K562 (cell line): ENCODE measurements around the gene CCNT2. TPM values are rescaled to one million over a fixed set of nuclear protein-coding genes. Genes with fewer than 3 reads are reported as not detected.

Experiments
- ATAC-seq: fragments of 200-7000 bp; cut with Tn5 transposase; 3 replicates; pipeline ENCODE4 v1.9.1; 2020; ENCODE audit warnings: moderate library complexity
- BruUV-seq: library from RNA; stranded (reverse); fragments of 400-500 nt; replicated peaks from 2 replicates; lab custom pipeline; 2021; lab: Mats Ljungman, UMichigan
- CTCF ChIA-PET: fragments of 300-600 bp; formaldehyde crosslinking; extraction: SDS; loops from one replicate; lab custom pipeline; 2021; ENCODE audit warnings: low intra/inter-chr PET ratio; lab: Yijun Ruan, JAX
- POLR2A ChIA-PET: fragments of 300-600, 350-650 bp; sonication (Branson Sonifier 250); formaldehyde crosslinking; extraction: SDS; loops from one replicate; lab custom pipeline; 2021; ENCODE audit warnings: antibody characterized with exemption, inconsistent platforms; lab: Yijun Ruan, JAX
- DNase-seq, 4 experiments: peaks; one replicate each; pipeline versions ENCODE4 v3.0.0 to v3.0.0-alpha.2; 2011 to 2018; ENCODE audit warnings: low spot score in 3 of 4, mixed read lengths in 3 of 4; ENCODE audit errors: extremely low read depth in 1 of 4
- FAIRE-seq: peaks from 2 replicates; lab custom pipeline; 2011; peaks lifted over from hg19 to GRCh38; lab: Jason Lieb, UNC
- H2AFZ ChIP-seq: 2 replicates; pipeline ENCODE4 v1.6.0; 2011; ENCODE audit warnings: low read depth, low read length, control low read depth, inconsistent platforms
- H3K27ac ChIP-seq: fragments of 200-600 bp; 3 replicates; pipeline ENCODE4 v1.8.0; 2011; ENCODE audit warnings: low read depth, mild to moderate bottlenecking, control low read depth, inconsistent platforms, low read length, moderate library complexity, mixed read lengths; ENCODE audit errors: extremely low read depth
- H3K27me3 ChIP-seq, 2 experiments: fragments of 300-600 bp in 1 of 2; 2 replicates in 1 of 2; 3 replicates in 1 of 2; pipeline versions ENCODE4 v1.6.0 to v1.8.0; 2011; ENCODE audit warnings: inconsistent platforms in 2 of 2, low read length in 2 of 2, mild to moderate bottlenecking in 1 of 2, mixed read lengths in 1 of 2, moderate library complexity in 1 of 2; ENCODE audit not compliant: control insufficient read depth in 2 of 2, insufficient read depth in 2 of 2
- H3K36me3 ChIP-seq: fragments of 300-600 bp; 3 replicates; pipeline ENCODE4 v1.8.0; 2011; ENCODE audit warnings: mild to moderate bottlenecking, low read length, inconsistent platforms; ENCODE audit not compliant: control insufficient read depth, insufficient read depth
- H3K4me1 ChIP-seq, 2 experiments: fragments of 200-600 bp in 1 of 2; replicated peaks in 1 of 2; 2 replicates in 1 of 2; 3 replicates in 1 of 2; pipeline versions ENCODE4 v1.5.1 to v1.8.0; 2011; ENCODE audit warnings: inconsistent platforms in 2 of 2, low read length in 2 of 2, mild to moderate bottlenecking in 1 of 2, mixed read lengths in 1 of 2, moderate library complexity in 1 of 2; ENCODE audit not compliant: control insufficient read depth in 2 of 2, insufficient read depth in 2 of 2
- H3K4me2 ChIP-seq: 2 replicates; pipeline ENCODE4 v1.6.1; 2011; ENCODE audit warnings: low read length, control low read depth, inconsistent platforms, mixed read lengths; ENCODE audit not compliant: insufficient read depth
- H3K4me3 ChIP-seq: fragments of 200-600 bp; sonication (generic), shearing (Covaris generic); 2 replicates; pipeline ENCODE4 v1.5.1; 2016; ENCODE audit warnings: control low read depth, inconsistent platforms
- H3K79me2 ChIP-seq: fragments of 200-600 bp; 3 replicates; pipeline ENCODE4 v1.8.0; 2011; ENCODE audit warnings: low read length, inconsistent platforms; ENCODE audit not compliant: control insufficient read depth, insufficient read depth
- H3K9ac ChIP-seq, 2 experiments: 2 replicates each; pipeline versions ENCODE4 v1.6.0 to v1.6.1; 2011; ENCODE audit warnings: low read depth in 2 of 2, low read length in 2 of 2, control low read depth in 1 of 2, inconsistent platforms in 1 of 2, mild to moderate bottlenecking in 1 of 2, mixed read lengths in 1 of 2; ENCODE audit not compliant: insufficient read depth in 1 of 2
- H3K9me1 ChIP-seq: one replicate; pipeline ENCODE4 v1.6.0; 2011; ENCODE audit warnings: inconsistent platforms, mild to moderate bottlenecking, low read length, moderate library complexity; ENCODE audit not compliant: control insufficient read depth, insufficient read depth
- H3K9me3 ChIP-seq: replicated peaks from 2 replicates; pipeline ENCODE4 v1.5.1; 2011; ENCODE audit warnings: low read depth, low read length, inconsistent platforms; ENCODE audit not compliant: control insufficient read depth, insufficient read depth
- H4K20me1 ChIP-seq: replicated peaks from 2 replicates; pipeline ENCODE4 v1.6.1; 2011; ENCODE audit warnings: low read length, inconsistent platforms, mixed read lengths; ENCODE audit not compliant: control insufficient read depth, insufficient read depth
- BMI1 ChIP-seq: fragments of 150-350 bp; IDR thresholded peaks from 2 replicates; pipeline ENCODE4 v1.6.1; 2014; ENCODE audit warnings: low read length
- CTCF ChIP-seq, 3 experiments: IDR thresholded peaks in 2 of 3; conservative IDR thresholded peaks in 1 of 3; 2 replicates each; pipeline ENCODE4 v1.5.1; 2011 to 2012; ENCODE audit warnings: low read length in 3 of 3, mild to moderate bottlenecking in 3 of 3, control low read depth in 2 of 3, improper control_type of control experiment in 1 of 3, inconsistent platforms in 1 of 3, low read depth in 1 of 3, mixed read lengths in 1 of 3, moderate library complexity in 1 of 3; ENCODE audit not compliant: insufficient read depth in 2 of 3
- DEAF1 ChIP-seq: fragments of 450-650 bp; formaldehyde crosslinking; IDR thresholded peaks from 2 replicates; pipeline ENCODE4 v1.4.0; 2020; ENCODE audit warnings: mild to moderate bottlenecking, moderate library complexity
- IRF2 ChIP-seq: sonication (generic); formaldehyde crosslinking; IDR thresholded peaks from 2 replicates; pipeline ENCODE4 v1.8.1; 2022; ENCODE audit warnings: mild to moderate bottlenecking, missing genetic modification reagents
- RAD21 ChIP-seq, 2 experiments: fragments of 250-450 bp in 1 of 2; fragments of 450-650 bp in 1 of 2; sonication (Bioruptor Pico) in 1 of 2; formaldehyde crosslinking in 1 of 2; IDR thresholded peaks in 1 of 2; conservative IDR thresholded peaks in 1 of 2; 2 replicates each; pipeline versions ENCODE4 v1.4.0 to v1.8.0; 2020 to 2022; ENCODE audit warnings: mild to moderate bottlenecking in 2 of 2, moderate library complexity in 1 of 2
- ZNF609 ChIP-seq: sonication (generic); formaldehyde crosslinking; IDR thresholded peaks from 2 replicates; pipeline ENCODE4 v1.8.1; 2023; ENCODE audit warnings: missing genetic modification reagents, mild to moderate bottlenecking, borderline replicate concordance
- WGBS: fragments of 100-300 bp; shearing (Covaris generic); methylation state at CpG from one replicate; pipeline ENCODE4 v1.1.6; 2016; ENCODE audit warnings: low coverage, mixed read lengths; ENCODE audit not compliant: insufficient coverage; ENCODE audit errors: missing lambda C conversion rate; 5-methylcytosine and 5-hydroxymethylcytosine counted together
- in situ Hi-C: fragments of 300-500 bp; cut with MboI; formaldehyde crosslinking; loops from 4 replicates; pipeline ENCODE4 v1.15.0; 2018; ENCODE audit warnings: inconsistent platforms, mixed read lengths
- intact Hi-C: fragments of 100-400 bp; cut with micrococcal nuclease; formaldehyde crosslinking; loops from 2 replicates; pipeline ENCODE4 v1.14.2; 2022
- polyA plus RNA-seq, 8 experiments: library from polyadenylated mRNA; depleted of rRNA in 4 of 8; stranded (reverse) in 5 of 8; unstranded in 3 of 8; fragments of >200 nt; fragmentation: Nextera tagmentation in 2 of 8; fragmentation: Illumina TruSeq in 1 of 8; extraction: Ambion mirVana in 2 of 8; extraction: Trizol in 1 of 8; gene quantifications; 2 replicates each; pipeline versions ENCODE4 v1.2.1 to v1.2.3, GENCODE V29; 2011 to 2014; ENCODE audit warnings: inconsistent platforms in 1 of 8, missing spikeins in 1 of 8
- total RNA-seq, 7 experiments: library from RNA; depleted of rRNA in 6 of 7; stranded (reverse); fragments of >200 nt in 6 of 7; fragmentation: Illumina TruSeq in 2 of 7; extraction: Trizol in 2 of 7; gene quantifications; 2 replicates each; pipeline versions ENCODE4 v1.2.1 to v1.2.3, GENCODE V29; 2011 to 2021; ENCODE audit warnings: low replicate concordance in 1 of 7

Gene CCNT2
- total and polyA plus RNA-seq, 9 of the 15 experiments (the other 6 are each of a cell fraction or from before 2014, with no cell fraction given) = 12.6 to 30.0 (median 22.7) TPM

GRCh38 chr2:134988994-134989605, 70.5 kb downstream of the CCNT2 start:
- no peaks in the 10 kb centered on the region for H3K79me2 ChIP-seq
- H2AFZ ChIP-seq = no peak overlapping the region
- no TSS peak for BruUV-seq
- H3K27me3 ChIP-seq = peaks cover 8 to 9% of the 10 kb centered on the region in 2 experiments; a peak in 3 of 5 replicates
- FAIRE-seq (peak; percentile 54), DNase-seq (peak; percentile 20 to 43 (median 38)), ATAC-seq (peak; percentile 82)
- intact Hi-C loops = loop anchor here (1.0 kb wide), 1 partner anchor 808 kb away; no protein-coding TSS in a partner anchor
- in situ Hi-C loops = loop anchor here (25.0 kb wide), 1 partner anchor 1398 kb away; no protein-coding TSS in a partner anchor
- H3K4me1 ChIP-seq = no peaks in the 10 kb centered on the region
- CTCF ChIA-PET = interaction anchor here (0.6 to 2.1 kb wide), 3 partner anchors 18 to 809 kb away, joined by 3 to 14 read pairs (median 4); no protein-coding TSS in a partner anchor
- POLR2A ChIA-PET = interaction anchor here (0.9 kb wide), 1 partner anchor 11 kb away, joined by 3 read pairs; no protein-coding TSS in a partner anchor
- H3K27ac ChIP-seq = no peak overlapping the region
- no peaks in the 10 kb centered on the region for H3K36me3 ChIP-seq
- no peak overlapping the region for H3K9ac ChIP-seq
- no peak overlapping the region for H3K4me3 ChIP-seq
- H3K4me2 ChIP-seq = no peak overlapping the region
- WGBS = 0% methylated on average over 3 of the region's 3 CpGs
- H4K20me1 ChIP-seq = no peaks in the 10 kb centered on the region
- H3K9me3 ChIP-seq = no peaks in the 10 kb centered on the region; the same call in 1 of the 2 replicates
- H3K9me1 ChIP-seq = no peaks in the 10 kb centered on the region
- TF ChIP-seq ZNF609 (CRISPR knock-in tag) (no peak), RAD21 (CRISPR knock-in tag; conservative IDR thresholded peaks at IDR 0.05 in 1 of 2, IDR thresholded peaks at IDR 0.05 in 1 of 2) (peak; percentile 62 to 75), CTCF (IDR thresholded peaks at IDR 0.05 in 2 of 3, conservative IDR thresholded peaks at IDR 0.05 in 1 of 3; ENCODE audit: insufficient read depth in 2 of 3, low read depth in 1 of 3, low read length in 3 of 3) (peak in 2 of 3 experiments; percentile 34 to 64; a peak in 5 of 6 replicates), IRF2 (CRISPR knock-in tag) (no peak), DEAF1 (CRISPR knock-in tag) (peak; percentile 52), BMI1 (0 out of 2 replicates have a peak, but pooled peaks have one; percentile 32)
